ENCODE data around the gene UQCRFS1. TPM values are rescaled to one million over a fixed set of nuclear protein-coding genes. Genes with fewer than 3 reads are reported as not detected.

Gene UQCRFS1
- total RNA-seq, 1 experiment from 2014 or later, result 60.6 TPM

GRCh38 chr19:29260477-29261317, 47.7 kb upstream of the UQCRFS1 start:
- Histone ChIP-seq H3K27ac (ENCODE audit: low read length) (no peak overlapping the region), H3K9me3 (ENCODE audit: low read length) (no peaks in the 10 kb centered on the region), H3K9ac (ENCODE audit: low read length) (no peak overlapping the region), H3K36me3 (ENCODE audit: low read depth, low read length) (no peaks in the 10 kb centered on the region), H3K9me2 (replicated peaks; ENCODE audit: low read length) (no peaks in the 10 kb centered on the region), H3K27me3 (ENCODE audit: low read length) (no peaks in the 10 kb centered on the region), H4K20me1 (ENCODE audit: low read length) (no peaks in the 10 kb centered on the region), H3K4me2 (ENCODE audit: low read length) (no peak overlapping the region), H3K79me2 (ENCODE audit: low read length) (no peaks in the 10 kb centered on the region), H3F3A (ENCODE audit: low read length, unreplicated experiment) (no peaks in the 10 kb centered on the region), H2AFZ (ENCODE audit: low read length) (no peak overlapping the region), H3K4me1 (ENCODE audit: insufficient read depth, low read length) (no peaks in the 10 kb centered on the region), H3K4me3 (ENCODE audit: low read length) (no peak overlapping the region)
- no TSS peak for BruUV-seq (replicated peaks)
- no peak for DNase-seq
- TF ChIP-seq EZH2 (IDR thresholded peaks at IDR 0.05; ENCODE audit: low read length, unreplicated experiment) (no peak), CTCF (conservative IDR thresholded peaks at IDR 0.05; ENCODE audit: low read depth, low read length) (peak; percentile 38; the same call in 1 of the 2 replicates)
- POLR2A ChIA-PET (ENCODE audit: unreplicated experiment), result no interaction called here
- no peak for ATAC-seq
- intact Hi-C loops (cut with micrococcal nuclease), result no loop called here
- CTCF ChIA-PET, result interaction anchor here (0.5 kb wide), 1 partner anchor 61 kb away, joined by 6 read pairs; no protein-coding TSS in a partner anchor

GRCh38 chr19:29259867-29260281, 46.9 kb upstream of the UQCRFS1 start:
- TF ChIP-seq EZH2 (IDR thresholded peaks at IDR 0.05; ENCODE audit: low read length, unreplicated experiment) (no peak), EZH2phosphoT487 (IDR thresholded peaks at IDR 0.05; ENCODE audit: borderline replicate concordance, low read length) (no peak), CTCF (conservative IDR thresholded peaks at IDR 0.05; ENCODE audit: low read depth, low read length) (no peak)
- Histone ChIP-seq H3K9ac (ENCODE audit: low read length) (no peak overlapping the region), H3K79me2 (ENCODE audit: low read length) (no peaks in the 10 kb centered on the region), H3K27ac (ENCODE audit: low read length) (no peak overlapping the region), H3K9me3 (ENCODE audit: low read length) (no peaks in the 10 kb centered on the region), H3K4me2 (ENCODE audit: low read length) (no peak overlapping the region), H2AFZ (ENCODE audit: low read length) (no peak overlapping the region), H3K9me2 (replicated peaks; ENCODE audit: low read length) (no peaks in the 10 kb centered on the region), H3K4me1 (ENCODE audit: insufficient read depth, low read length) (no peaks in the 10 kb centered on the region), H3K36me3 (ENCODE audit: low read depth, low read length) (no peaks in the 10 kb centered on the region), H4K20me1 (ENCODE audit: low read length) (no peaks in the 10 kb centered on the region), H3F3A (ENCODE audit: low read length, unreplicated experiment) (no peaks in the 10 kb centered on the region), H3K27me3 (ENCODE audit: low read length) (no peaks in the 10 kb centered on the region), H3K4me3 (ENCODE audit: low read length) (no peak overlapping the region)
- no peak for DNase-seq
- BruUV-seq (replicated peaks), result no TSS peak
- ATAC-seq, result no peak
- intact Hi-C loops (cut with micrococcal nuclease), result no loop called here
- ChIA-PET POLR2A (ENCODE audit: unreplicated experiment) (no interaction called here), CTCF (no interaction called here)

GRCh38 chr19:29259153-29259552, 46.2 kb upstream of the UQCRFS1 start:
- ChIA-PET POLR2A (ENCODE audit: unreplicated experiment) (no interaction called here), CTCF (no interaction called here)
- Histone ChIP-seq H3K27ac (ENCODE audit: low read length) (no peak overlapping the region), H3F3A (ENCODE audit: low read length, unreplicated experiment) (no peaks in the 10 kb centered on the region), H3K9me3 (ENCODE audit: low read length) (no peaks in the 10 kb centered on the region), H3K27me3 (ENCODE audit: low read length) (no peaks in the 10 kb centered on the region), H3K9ac (ENCODE audit: low read length) (no peak overlapping the region), H3K4me3 (ENCODE audit: low read length) (no peak overlapping the region), H4K20me1 (ENCODE audit: low read length) (no peaks in the 10 kb centered on the region), H3K79me2 (ENCODE audit: low read length) (no peaks in the 10 kb centered on the region), H3K36me3 (ENCODE audit: low read depth, low read length) (no peaks in the 10 kb centered on the region), H2AFZ (ENCODE audit: low read length) (no peak overlapping the region), H3K9me2 (replicated peaks; ENCODE audit: low read length) (no peaks in the 10 kb centered on the region), H3K4me2 (ENCODE audit: low read length) (no peak overlapping the region), H3K4me1 (ENCODE audit: insufficient read depth, low read length) (no peaks in the 10 kb centered on the region)
- BruUV-seq (replicated peaks), result no TSS peak
- TF ChIP-seq CTCF (conservative IDR thresholded peaks at IDR 0.05; ENCODE audit: low read depth, low read length) (peak; percentile 27; the same call in 1 of the 2 replicates), EZH2 (IDR thresholded peaks at IDR 0.05; ENCODE audit: low read length, unreplicated experiment) (no peak)
- ATAC-seq (no peak), DNase-seq (no peak)
- intact Hi-C loops (cut with micrococcal nuclease), result no loop called here
